Left lung (tissue), 10 donors: ENCODE results near the gene AFAP1L1. TPM values are rescaled to one million over a fixed set of nuclear protein-coding genes. Genes with fewer than 3 reads are reported as not detected.

ENCODE experiments used
- ATAC-seq: fragments of 200-7000 bp; cut with Tn5 transposase; one replicate; pipeline ENCODE4 v1.9.1; 2020; ENCODE audit warnings: moderate library complexity
- DNase-seq, 4 donors: peaks; one replicate each; pipeline ENCODE4 v3.0.0-alpha.2; 2013 to 2020
- H3K27ac ChIP-seq, 2 donors: fragments of 200-600 bp; sonication (generic) in 1 of 2; one replicate each; pipeline versions ENCODE4 v1.5.0 to v1.8.0; 2020 to 2021
- H3K27me3 ChIP-seq, 2 donors: fragments of 200-600 bp; sonication (generic) in 1 of 2; one replicate each; pipeline versions ENCODE4 v1.5.0 to v1.8.0; 2020 to 2021
- H3K36me3 ChIP-seq, 2 donors: fragments of 200-600 bp; sonication (generic) in 1 of 2; one replicate each; pipeline versions ENCODE4 v1.5.0 to v1.8.0; 2020 to 2021
- H3K4me1 ChIP-seq, 2 donors: fragments of 200-600 bp; one replicate each; pipeline ENCODE4 v1.8.0; 2021
- H3K4me3 ChIP-seq, 2 donors: fragments of 200-600 bp; sonication (generic) in 1 of 2; one replicate each; pipeline versions ENCODE4 v1.5.0 to v1.8.0; 2020 to 2021; ENCODE audit warnings: mild to moderate bottlenecking in 1 of 2
- H3K9me3 ChIP-seq, 2 donors: fragments of 200-600 bp; sonication (generic) in 1 of 2; one replicate each; pipeline versions ENCODE4 v1.5.0 to v1.8.0; 2020 to 2021
- intact Hi-C, 2 donors: fragments of 100-400 bp; cut with DNase I; formaldehyde crosslinking; loops; one replicate each; pipeline versions ENCODE4 v1.11.2 to v1.14.2; 2022
- polyA plus RNA-seq, 6 donors: library from polyadenylated mRNA; unstranded; fragments of 120-200 nt; gene quantifications; one replicate each; pipeline ENCODE4 v1.2.1, GENCODE V29; 2013; ENCODE audit not compliant: insufficient read length in 6 of 6
- total RNA-seq, 2 donors: library from RNA; stranded (reverse); fragmentation: NEBNext Ultra II Directional; extraction: Animal tissue kit (Norgen Biotek cat#: 25700); gene quantifications; one replicate each; pipeline ENCODE4 v1.2.1, GENCODE V29; 2021
- TF ChIP-seq, protein P1 (sequence below), 2 donors: fragments of 200-600 bp; sonication (generic) in 1 of 2; IDR thresholded peaks; one replicate each; pipeline versions ENCODE4 v1.5.0 to v1.8.0; 2021; ENCODE audit warnings: antibody characterized with exemption in 2 of 2
- donor health status: DM: no; HTN: yes; CAD: no.
- donor health status: DM: no; HTN: no; CAD: no.

AFAP1L1 gene
- total and polyA plus RNA-seq, 8 donors, result 14.2 to 46.6 (median 40.6) TPM

DNA sequence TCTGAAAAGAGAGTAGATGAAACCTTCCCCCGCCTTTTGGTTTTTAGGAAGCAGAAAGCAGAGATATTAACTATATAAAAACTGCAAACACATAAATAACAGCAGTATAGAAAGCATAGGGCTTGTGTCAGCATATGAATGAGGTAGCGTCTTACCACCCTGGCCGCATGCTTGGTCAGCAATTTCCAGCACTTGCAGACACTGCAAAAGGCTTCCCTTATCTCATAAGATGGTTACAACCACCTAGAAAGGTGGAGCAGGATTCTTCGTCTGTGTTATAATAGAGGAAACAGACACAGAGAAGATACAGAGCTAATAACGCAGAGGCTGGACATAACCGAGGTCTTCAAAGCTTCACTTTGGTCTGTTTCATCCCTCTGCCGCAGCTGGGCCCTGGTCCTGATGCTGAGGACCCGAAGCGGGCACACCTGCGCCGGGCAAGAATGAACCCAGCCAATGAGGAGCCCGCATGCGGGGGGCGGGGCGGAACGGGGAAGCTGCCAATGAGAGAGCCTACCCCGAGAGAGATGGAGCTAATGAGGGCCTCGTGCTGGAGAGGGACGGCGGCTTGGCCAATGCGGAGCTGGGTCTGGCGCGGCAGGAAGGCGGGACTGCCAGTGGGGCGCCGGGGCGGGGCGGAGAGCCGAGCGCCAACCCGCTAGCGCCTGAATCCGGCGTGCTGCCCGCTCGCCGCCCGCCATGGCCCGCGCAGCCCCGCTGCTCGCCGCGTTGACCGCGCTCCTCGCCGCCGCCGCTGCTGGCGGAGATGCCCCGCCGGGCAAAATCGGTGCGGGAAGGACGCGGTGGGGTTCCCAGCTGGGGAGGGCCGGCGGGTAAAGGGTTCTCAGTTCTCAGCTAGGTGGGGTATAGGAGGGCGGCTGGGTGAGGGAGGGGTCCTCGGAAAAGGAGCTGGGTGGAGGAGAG lies 86.0 kb downstream of the AFAP1L1 start, which contains the start of gene PCYOX1L:
TSS of gene PCYOX1L (plus strand) at position 677 of the 924 bp plus-strand sequence. CDS start at position 700, 23 bp downstream.
- Histone ChIP-seq H3K4me1 (peaks cover 3 to 32% of the 10 kb centered on the region in 2 donors), H3K27me3 (no peaks in the 10 kb centered on the region), H3K4me3 (peak within 1 kb of the TSS; percentile 73 to 77), H3K27ac (peak within 1 kb of the TSS; percentile 2 to 80), H3K36me3 (peaks cover 0 to 33% of the 10 kb centered on the region in 2 donors), H3K9me3 (no peaks in the 10 kb centered on the region)
- TF ChIP-seq, protein P1, sequence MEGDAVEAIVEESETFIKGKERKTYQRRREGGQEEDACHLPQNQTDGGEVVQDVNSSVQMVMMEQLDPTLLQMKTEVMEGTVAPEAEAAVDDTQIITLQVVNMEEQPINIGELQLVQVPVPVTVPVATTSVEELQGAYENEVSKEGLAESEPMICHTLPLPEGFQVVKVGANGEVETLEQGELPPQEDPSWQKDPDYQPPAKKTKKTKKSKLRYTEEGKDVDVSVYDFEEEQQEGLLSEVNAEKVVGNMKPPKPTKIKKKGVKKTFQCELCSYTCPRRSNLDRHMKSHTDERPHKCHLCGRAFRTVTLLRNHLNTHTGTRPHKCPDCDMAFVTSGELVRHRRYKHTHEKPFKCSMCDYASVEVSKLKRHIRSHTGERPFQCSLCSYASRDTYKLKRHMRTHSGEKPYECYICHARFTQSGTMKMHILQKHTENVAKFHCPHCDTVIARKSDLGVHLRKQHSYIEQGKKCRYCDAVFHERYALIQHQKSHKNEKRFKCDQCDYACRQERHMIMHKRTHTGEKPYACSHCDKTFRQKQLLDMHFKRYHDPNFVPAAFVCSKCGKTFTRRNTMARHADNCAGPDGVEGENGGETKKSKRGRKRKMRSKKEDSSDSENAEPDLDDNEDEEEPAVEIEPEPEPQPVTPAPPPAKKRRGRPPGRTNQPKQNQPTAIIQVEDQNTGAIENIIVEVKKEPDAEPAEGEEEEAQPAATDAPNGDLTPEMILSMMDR (IDR thresholded peaks at IDR 0.05), result no peak
- intact Hi-C loops, result no loop called here
- DNase-seq (peak; percentile 84 to 99 (median 96)), ATAC-seq (peak; percentile 100)

DNA sequence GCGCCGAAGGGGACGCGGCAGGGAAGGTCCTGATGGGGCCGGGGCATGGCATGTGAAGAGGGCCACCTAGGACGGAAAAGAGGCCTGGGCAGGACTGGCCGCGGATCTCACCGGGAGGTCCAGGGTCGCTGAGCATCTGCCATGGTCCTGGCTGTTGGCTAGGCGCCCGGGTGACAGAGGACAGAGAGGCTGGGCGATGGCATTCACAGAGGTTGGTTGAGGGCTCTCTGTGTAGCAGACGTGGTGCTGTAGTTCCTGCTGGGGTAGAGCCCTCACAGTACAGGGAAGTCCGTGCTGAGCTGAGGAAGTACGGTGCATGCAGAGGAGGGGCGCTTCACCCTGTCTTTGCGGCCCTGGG lies 86.6 kb downstream of the AFAP1L1 start:
- H3K4me3 ChIP-seq, result peak overlapping the region; percentile 73 to 77
- H3K36me3 ChIP-seq, result peaks cover 0 to 27% of the 10 kb centered on the region in 2 donors
- DNase-seq (peak in 2 of 4 donors; percentile 56 to 82), ATAC-seq (peak; percentile 52)
- peaks cover 3 to 32% of the 10 kb centered on the region in 2 donors for H3K4me1 ChIP-seq
- TF ChIP-seq, protein P1 (IDR thresholded peaks at IDR 0.05), result no peak
- peak overlapping the region; percentile 2 to 80 for H3K27ac ChIP-seq
- no peaks in the 10 kb centered on the region for H3K9me3 ChIP-seq
- no peaks in the 10 kb centered on the region for H3K27me3 ChIP-seq
- intact Hi-C loops, result no loop called here

DNA sequence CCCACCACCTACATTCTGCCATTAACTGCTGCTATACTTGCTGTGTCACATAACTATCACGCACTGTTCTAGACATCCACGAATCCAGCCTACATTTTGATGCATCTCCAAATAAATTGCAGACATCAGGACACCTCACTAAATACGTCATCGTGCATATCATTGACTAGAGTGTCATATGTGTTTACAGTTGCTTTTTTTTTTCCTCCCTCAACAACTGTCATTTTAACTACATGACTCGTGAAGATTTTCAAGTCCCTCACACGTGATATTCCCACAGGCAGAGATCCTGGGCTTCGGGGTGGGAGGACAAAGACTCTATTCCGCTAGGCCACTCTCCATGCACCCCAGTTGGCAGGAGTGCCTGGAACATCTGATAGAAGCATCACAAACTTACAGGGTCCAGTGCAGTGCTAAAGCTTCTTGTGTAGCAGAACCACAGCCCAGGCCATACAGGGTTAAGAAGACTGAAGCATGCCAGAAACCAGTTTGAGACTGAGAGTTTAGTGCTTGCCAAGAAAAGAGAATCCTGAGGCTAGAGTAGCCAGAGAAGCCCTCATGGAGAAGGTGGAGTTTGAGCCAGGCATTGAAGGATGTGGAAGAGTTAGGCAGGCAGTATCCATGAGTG lies 87.3 kb downstream of the AFAP1L1 start:
- intact Hi-C loops, result no loop called here
- Histone ChIP-seq H3K9me3 (no peaks in the 10 kb centered on the region), H3K4me1 (peaks cover 3 to 32% of the 10 kb centered on the region in 2 donors), H3K27me3 (no peaks in the 10 kb centered on the region), H3K27ac (no peak overlapping the region), H3K36me3 (peaks cover 0 to 20% of the 10 kb centered on the region in 2 donors), H3K4me3 (no peak overlapping the region)
- no peak for DNase-seq
- no peak for ATAC-seq
- TF ChIP-seq, protein P1 (IDR thresholded peaks at IDR 0.05), result no peak

DNA sequence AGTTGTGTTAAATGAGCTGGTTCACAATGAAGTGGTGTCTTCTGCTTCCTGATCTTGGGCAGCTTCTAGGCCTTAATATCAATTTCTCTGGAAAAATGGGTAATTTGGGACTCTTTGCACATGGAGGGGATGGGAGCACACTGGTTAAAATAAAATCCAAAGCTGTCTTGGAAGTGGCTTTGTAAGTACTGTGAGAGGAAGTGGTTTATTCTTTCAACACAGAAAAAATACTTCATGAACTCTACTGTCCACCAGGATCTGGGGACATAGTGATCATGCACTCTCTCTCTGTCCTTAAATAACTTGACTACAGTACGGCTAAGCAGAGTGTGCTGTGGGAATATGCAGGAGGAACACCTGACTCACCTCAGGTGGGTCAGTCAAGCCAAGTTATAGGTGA lies 88.6 kb downstream of the AFAP1L1 start:
- DNase-seq, result no peak
- TF ChIP-seq, protein P1 (IDR thresholded peaks at IDR 0.05), result no peak
- H3K27ac ChIP-seq, result peak overlapping the region in 1 of 2 donors; percentile 24
- H3K9me3 ChIP-seq, result no peaks in the 10 kb centered on the region
- H3K36me3 ChIP-seq, result peaks cover 0 to 7% of the 10 kb centered on the region in 2 donors
- H3K4me3 ChIP-seq, result no peak overlapping the region
- intact Hi-C loops, result no loop called here
- peaks cover 3 to 32% of the 10 kb centered on the region in 2 donors for H3K4me1 ChIP-seq
- H3K27me3 ChIP-seq, result no peaks in the 10 kb centered on the region
- no peak for ATAC-seq

DNA sequence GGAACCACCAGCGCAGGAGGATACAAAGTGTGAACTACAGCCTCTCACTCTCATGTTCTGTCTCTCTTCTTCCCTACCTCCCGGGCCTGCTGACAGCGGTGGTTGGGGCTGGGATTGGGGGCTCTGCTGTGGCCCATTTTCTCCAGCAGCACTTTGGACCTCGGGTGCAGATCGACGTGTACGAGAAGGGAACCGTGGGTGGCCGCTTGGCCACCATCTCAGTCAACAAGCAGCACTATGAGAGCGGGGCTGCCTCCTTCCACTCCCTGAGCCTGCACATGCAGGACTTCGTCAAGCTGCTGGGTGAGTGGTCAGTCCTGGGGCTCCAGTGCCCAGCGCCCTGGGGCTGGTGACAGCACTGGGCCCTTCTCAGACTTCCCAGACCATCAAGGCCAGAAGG lies 90.9 kb downstream of the AFAP1L1 start:
- no peak overlapping the region for H3K4me3 ChIP-seq
- intact Hi-C loops, result no loop called here
- H3K27me3 ChIP-seq, result no peaks in the 10 kb centered on the region
- H3K4me1 ChIP-seq, result peaks cover 0 to 28% of the 10 kb centered on the region in 2 donors
- no peak for ATAC-seq
- no peak overlapping the region for H3K27ac ChIP-seq
- no peak for DNase-seq
- no peaks in the 10 kb centered on the region for H3K9me3 ChIP-seq
- H3K36me3 ChIP-seq, result no peaks in the 10 kb centered on the region
- TF ChIP-seq, protein P1 (IDR thresholded peaks at IDR 0.05), result no peak
